ENCODE measurements around the gene INPPL1.

DNA sequence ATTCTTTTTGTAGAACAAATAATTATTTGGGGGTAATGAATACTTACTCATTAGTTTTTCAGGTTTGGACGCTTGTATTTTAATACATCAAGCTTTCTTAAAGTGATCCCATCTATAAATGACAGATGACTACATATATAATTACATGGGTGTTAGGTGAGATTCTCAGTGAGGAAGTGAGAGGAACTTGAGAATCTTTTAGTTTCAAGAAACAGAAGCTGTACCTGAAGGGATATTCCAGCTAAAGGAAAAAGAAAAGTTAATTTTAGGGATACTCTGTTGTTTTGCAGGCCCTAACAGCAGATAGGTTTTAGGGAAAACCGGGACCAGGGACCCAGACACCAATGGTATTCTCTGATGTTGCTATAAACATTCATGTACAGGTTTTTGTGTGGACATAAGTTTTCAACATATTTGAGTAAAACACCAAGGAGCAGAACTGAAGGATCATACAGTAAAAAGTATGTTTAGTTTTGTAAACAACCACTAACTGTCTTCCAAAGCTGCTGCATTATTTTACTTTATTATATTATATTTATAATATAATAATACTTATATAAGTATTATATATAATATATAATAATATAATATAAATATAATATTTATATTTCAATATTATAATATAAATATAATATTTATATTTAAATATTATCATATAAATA is 43.5 kb downstream of the INPPL1 start:
- TF ChIP-seq EZH2phosphoT487 (IDR thresholded peaks at IDR 0.05; ENCODE audit: low read depth) = no peak
- TF ChIP-seq, protein P1, sequence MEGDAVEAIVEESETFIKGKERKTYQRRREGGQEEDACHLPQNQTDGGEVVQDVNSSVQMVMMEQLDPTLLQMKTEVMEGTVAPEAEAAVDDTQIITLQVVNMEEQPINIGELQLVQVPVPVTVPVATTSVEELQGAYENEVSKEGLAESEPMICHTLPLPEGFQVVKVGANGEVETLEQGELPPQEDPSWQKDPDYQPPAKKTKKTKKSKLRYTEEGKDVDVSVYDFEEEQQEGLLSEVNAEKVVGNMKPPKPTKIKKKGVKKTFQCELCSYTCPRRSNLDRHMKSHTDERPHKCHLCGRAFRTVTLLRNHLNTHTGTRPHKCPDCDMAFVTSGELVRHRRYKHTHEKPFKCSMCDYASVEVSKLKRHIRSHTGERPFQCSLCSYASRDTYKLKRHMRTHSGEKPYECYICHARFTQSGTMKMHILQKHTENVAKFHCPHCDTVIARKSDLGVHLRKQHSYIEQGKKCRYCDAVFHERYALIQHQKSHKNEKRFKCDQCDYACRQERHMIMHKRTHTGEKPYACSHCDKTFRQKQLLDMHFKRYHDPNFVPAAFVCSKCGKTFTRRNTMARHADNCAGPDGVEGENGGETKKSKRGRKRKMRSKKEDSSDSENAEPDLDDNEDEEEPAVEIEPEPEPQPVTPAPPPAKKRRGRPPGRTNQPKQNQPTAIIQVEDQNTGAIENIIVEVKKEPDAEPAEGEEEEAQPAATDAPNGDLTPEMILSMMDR (IDR thresholded peaks at IDR 0.05; ENCODE audit: low read depth, low read length) = no peak
